Fibroblast of lung (primary cell): ENCODE data around the gene UMAD1.

ENCODE experiments used
- EZH2 ChIP-seq: IDR thresholded peaks from 2 replicates; pipeline ENCODE4 v1.5.1; 2012; ENCODE audit warnings: low read length, control low read depth, mild to moderate bottlenecking; ENCODE audit errors: missing control alignments
- TF ChIP-seq, protein P1 (sequence below), 2 donors: IDR thresholded peaks in 1 of 2; conservative IDR thresholded peaks in 1 of 2; 1 replicate in 1 of 2; 2 replicates in 1 of 2; pipeline ENCODE4 v1.5.1; 2011 to 2012; ENCODE audit warnings: low read length in 2 of 2, control low read depth in 1 of 2, inconsistent platforms in 1 of 2, low read depth in 1 of 2, mild to moderate bottlenecking in 1 of 2

DNA sequence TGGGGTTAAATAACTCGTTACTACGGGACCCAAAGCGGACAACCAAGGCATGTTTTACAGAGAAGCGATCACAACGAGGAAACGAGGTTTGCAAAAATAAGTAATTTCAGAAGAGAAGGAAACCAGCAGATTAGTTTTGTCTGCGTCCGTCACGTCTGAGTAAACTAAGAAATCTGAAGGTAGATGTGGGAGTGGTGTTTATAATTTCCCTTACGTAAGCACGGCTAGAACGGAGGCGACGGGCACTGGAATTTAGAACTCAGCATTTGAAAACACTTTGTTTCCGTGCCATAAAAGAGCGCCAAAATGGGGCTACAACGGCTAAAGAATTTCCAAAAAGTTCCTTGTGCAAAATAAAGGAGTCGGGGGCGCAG is 718 bp upstream of the UMAD1 start:
- TF ChIP-seq, protein P1, sequence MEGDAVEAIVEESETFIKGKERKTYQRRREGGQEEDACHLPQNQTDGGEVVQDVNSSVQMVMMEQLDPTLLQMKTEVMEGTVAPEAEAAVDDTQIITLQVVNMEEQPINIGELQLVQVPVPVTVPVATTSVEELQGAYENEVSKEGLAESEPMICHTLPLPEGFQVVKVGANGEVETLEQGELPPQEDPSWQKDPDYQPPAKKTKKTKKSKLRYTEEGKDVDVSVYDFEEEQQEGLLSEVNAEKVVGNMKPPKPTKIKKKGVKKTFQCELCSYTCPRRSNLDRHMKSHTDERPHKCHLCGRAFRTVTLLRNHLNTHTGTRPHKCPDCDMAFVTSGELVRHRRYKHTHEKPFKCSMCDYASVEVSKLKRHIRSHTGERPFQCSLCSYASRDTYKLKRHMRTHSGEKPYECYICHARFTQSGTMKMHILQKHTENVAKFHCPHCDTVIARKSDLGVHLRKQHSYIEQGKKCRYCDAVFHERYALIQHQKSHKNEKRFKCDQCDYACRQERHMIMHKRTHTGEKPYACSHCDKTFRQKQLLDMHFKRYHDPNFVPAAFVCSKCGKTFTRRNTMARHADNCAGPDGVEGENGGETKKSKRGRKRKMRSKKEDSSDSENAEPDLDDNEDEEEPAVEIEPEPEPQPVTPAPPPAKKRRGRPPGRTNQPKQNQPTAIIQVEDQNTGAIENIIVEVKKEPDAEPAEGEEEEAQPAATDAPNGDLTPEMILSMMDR (conservative IDR thresholded peaks at IDR 0.05 in 1 of 2, IDR thresholded peaks at IDR 0.05 in 1 of 2; ENCODE audit: low read depth in 1 of 2, low read length in 2 of 2): no peak
- TF ChIP-seq EZH2: no peak
